MM.1S (cell line): ENCODE results near the gene PAGE4.

ENCODE experiments used
- DNase-seq: peaks from one replicate; pipeline ENCODE4 v3.0.0-alpha.2; 2015
- H2AFZ ChIP-seq: fragments of 300-600 bp; sonication (generic); 2 replicates; pipeline ENCODE4 v1.6.0; 2016; ENCODE audit warnings: antibody characterized with exemption, low read length
- H3F3A ChIP-seq: fragments of 300-600 bp; sonication (generic); 2 replicates; pipeline ENCODE4 v1.6.1; 2016; ENCODE audit warnings: mild to moderate bottlenecking, antibody characterized with exemption, low read length, moderate library complexity, mixed read lengths; ENCODE audit not compliant: insufficient read depth
- H3K27ac ChIP-seq: fragments of 300-600 bp; sonication (generic); 2 replicates; pipeline ENCODE4 v1.5.1; 2016; ENCODE audit warnings: mild to moderate bottlenecking, low read length
- H3K27me3 ChIP-seq: fragments of 300-600 bp; sonication (generic); replicated peaks from 2 replicates; pipeline ENCODE4 v1.6.0; 2016; ENCODE audit warnings: low read length; ENCODE audit not compliant: insufficient read depth
- H3K36me3 ChIP-seq: fragments of 300-600 bp; sonication (generic); replicated peaks from 2 replicates; pipeline ENCODE4 v1.6.1; 2016; ENCODE audit warnings: mild to moderate bottlenecking, low read length, mixed read lengths; ENCODE audit not compliant: insufficient read depth
- H3K4me1 ChIP-seq: fragments of 300-600 bp; sonication (generic); 2 replicates; pipeline ENCODE4 v1.6.1; 2016; ENCODE audit warnings: low read length, mixed read lengths
- H3K4me2 ChIP-seq: fragments of 300-600 bp; sonication (generic); 2 replicates; pipeline ENCODE4 v1.6.0; 2016; ENCODE audit warnings: low read depth, low read length
- H3K4me3 ChIP-seq: fragments of 300-600 bp; sonication (generic); 2 replicates; pipeline ENCODE4 v1.5.1; 2016; ENCODE audit warnings: low read length, mixed read lengths
- H3K79me2 ChIP-seq: fragments of 300-600 bp; sonication (generic); 2 replicates; pipeline ENCODE4 v1.6.1; 2016; ENCODE audit warnings: mixed run types, low read length, mixed read lengths
- H3K9ac ChIP-seq: fragments of 300-600 bp; sonication (generic); 2 replicates; pipeline ENCODE4 v1.6.1; 2016; ENCODE audit warnings: low read length, mixed read lengths
- H3K9me2 ChIP-seq: fragments of 300-600 bp; sonication (generic); replicated peaks from 2 replicates; pipeline ENCODE4 v1.6.1; 2016; ENCODE audit warnings: mild to moderate bottlenecking, low read length, mixed read lengths; ENCODE audit not compliant: insufficient read depth
- H3K9me3 ChIP-seq: fragments of 300-600 bp; sonication (generic); replicated peaks from 2 replicates; pipeline ENCODE4 v1.6.1; 2016; ENCODE audit warnings: mild to moderate bottlenecking, low read length, mixed read lengths; ENCODE audit not compliant: insufficient read depth
- H4K20me1 ChIP-seq: fragments of 300-600 bp; sonication (generic); 2 replicates; pipeline ENCODE4 v1.6.1; 2016; ENCODE audit warnings: mild to moderate bottlenecking, low read length, moderate library complexity, mixed read lengths; ENCODE audit not compliant: insufficient read depth
- CTCF ChIP-seq: fragments of 300-600 bp; sonication (generic); IDR thresholded peaks from 2 replicates; pipeline ENCODE4 v1.5.1; 2016; ENCODE audit warnings: antibody characterized with exemption, low read length, mixed read lengths
- EZH2 ChIP-seq: fragments of 300-600 bp; sonication (generic); optimal IDR thresholded peaks from 2 replicates; pipeline ENCODE3; 2017; ENCODE audit warnings: low read depth, mild to moderate bottlenecking, antibody characterized with exemption, low read length, mixed read lengths
- EZH2phosphoT487 ChIP-seq: fragments of 300-600 bp; sonication (generic); IDR thresholded peaks from 2 replicates; pipeline ENCODE4 v1.6.1; 2018; ENCODE audit warnings: antibody characterized with exemption, low read length

The PAGE4 gene

GRCh38 chrX:49858341-49858740, 29.2 kb downstream of the PAGE4 start:
- Histone ChIP-seq H3K4me2 (no peak overlapping the region), H3K4me1 (no peaks in the 10 kb centered on the region), H3K9me2 (no peaks in the 10 kb centered on the region), H3K4me3 (no peak overlapping the region), H3K79me2 (no peaks in the 10 kb centered on the region), H3F3A (no peaks in the 10 kb centered on the region), H3K9ac (no peak overlapping the region), H3K36me3 (no peaks in the 10 kb centered on the region), H3K27ac (no peak overlapping the region), H2AFZ (no peak overlapping the region), H3K9me3 (no peaks in the 10 kb centered on the region), H4K20me1 (no peaks in the 10 kb centered on the region), H3K27me3 (no peaks in the 10 kb centered on the region)
- TF ChIP-seq EZH2phosphoT487 (no peak), CTCF (no peak), EZH2 (no peak)
- no peak for DNase-seq

DNA sequence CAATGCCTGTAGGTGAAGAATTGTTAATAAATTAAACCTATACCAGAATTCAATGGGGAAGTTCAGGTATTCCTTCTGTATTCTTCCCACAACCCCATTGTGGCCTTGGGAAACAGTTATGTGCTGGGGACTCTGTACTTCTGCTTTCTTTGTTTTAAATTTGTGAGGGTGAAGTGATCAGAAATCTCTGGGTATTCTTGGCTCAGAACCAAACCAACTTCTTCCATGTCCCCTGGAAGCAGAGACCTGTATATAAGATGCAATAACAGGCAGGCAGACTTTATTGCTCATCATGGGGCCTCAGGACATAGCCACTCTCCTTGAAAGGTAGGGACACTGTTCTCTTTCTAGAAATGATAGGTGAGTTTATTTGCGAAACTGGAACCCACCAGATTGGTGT, 30.4 kb downstream of the PAGE4 start:
- Histone ChIP-seq H2AFZ (no peak overlapping the region), H3K4me1 (no peaks in the 10 kb centered on the region), H3K79me2 (no peaks in the 10 kb centered on the region), H3K36me3 (no peaks in the 10 kb centered on the region), H4K20me1 (no peaks in the 10 kb centered on the region), H3F3A (no peaks in the 10 kb centered on the region), H3K9ac (no peak overlapping the region), H3K4me2 (no peak overlapping the region), H3K4me3 (no peak overlapping the region), H3K9me2 (no peaks in the 10 kb centered on the region), H3K27me3 (no peaks in the 10 kb centered on the region), H3K9me3 (no peaks in the 10 kb centered on the region), H3K27ac (no peak overlapping the region)
- TF ChIP-seq EZH2 (no peak), EZH2phosphoT487 (no peak), CTCF (no peak)
- DNase-seq = no peak

DNA sequence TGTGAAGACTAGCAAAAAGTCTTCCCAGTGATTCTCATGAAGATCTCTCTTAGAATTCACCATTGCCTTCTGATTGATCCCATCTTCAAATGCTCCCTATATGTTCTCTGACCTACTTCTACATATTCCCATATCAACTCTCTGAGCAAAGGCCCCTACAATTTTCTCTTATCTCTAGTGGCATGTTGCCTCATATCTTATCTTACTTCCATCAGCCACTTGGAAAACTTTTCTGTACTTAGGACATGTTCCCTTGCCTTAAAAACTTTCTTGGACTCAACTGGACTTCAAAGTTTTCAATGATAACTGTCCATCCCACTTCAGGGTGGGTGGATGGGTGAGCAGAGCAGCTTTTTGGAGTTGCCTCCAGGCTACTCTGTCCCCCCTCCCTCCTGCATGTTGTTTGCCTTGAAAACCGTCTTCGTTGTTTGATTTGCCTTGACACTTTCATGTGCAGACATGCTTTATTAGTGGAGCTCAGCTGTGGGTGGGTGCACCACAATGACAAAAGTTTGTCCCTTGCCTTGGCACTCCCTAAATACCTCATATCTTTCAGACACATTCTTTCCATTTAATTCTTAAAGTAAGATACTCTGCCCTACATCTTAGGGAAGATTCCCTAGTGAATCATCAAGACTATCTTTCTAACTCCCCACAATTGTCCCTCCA, 31.9 kb downstream of the PAGE4 start:
- Histone ChIP-seq H3F3A (no peaks in the 10 kb centered on the region), H3K36me3 (no peaks in the 10 kb centered on the region), H3K27ac (no peak overlapping the region), H3K4me2 (no peak overlapping the region), H3K9ac (no peak overlapping the region), H3K9me2 (no peaks in the 10 kb centered on the region), H2AFZ (no peak overlapping the region), H3K4me1 (no peaks in the 10 kb centered on the region), H4K20me1 (no peaks in the 10 kb centered on the region), H3K4me3 (no peak overlapping the region), H3K27me3 (no peaks in the 10 kb centered on the region), H3K79me2 (no peaks in the 10 kb centered on the region), H3K9me3 (no peaks in the 10 kb centered on the region)
- no peak for DNase-seq
- no peak for TF ChIP-seq EZH2phosphoT487
- no peak for TF ChIP-seq EZH2
- no peak for TF ChIP-seq CTCF
